ENCODE measurements around the gene STXBP5L.

DNA sequence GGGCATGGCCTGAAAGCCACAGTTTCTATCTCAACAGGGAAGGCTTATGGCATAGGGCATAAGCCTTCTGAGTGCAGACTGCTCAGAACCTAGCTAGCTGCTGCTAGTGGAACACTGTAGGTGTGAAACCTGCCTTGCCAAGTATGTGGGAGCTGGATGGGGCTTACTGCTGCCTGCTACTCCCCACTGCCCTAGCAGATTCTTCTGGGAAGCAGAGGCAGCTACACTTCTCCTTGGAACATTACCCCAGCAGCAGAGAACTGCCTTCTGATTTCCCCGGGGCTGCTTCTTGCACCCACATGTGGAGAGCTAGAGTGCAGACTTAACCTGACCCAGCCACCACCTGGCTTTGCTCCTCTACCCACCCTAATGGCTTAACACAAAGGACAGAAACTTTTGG is 422.1 kb downstream of the STXBP5L start:
- TF ChIP-seq, protein P1, sequence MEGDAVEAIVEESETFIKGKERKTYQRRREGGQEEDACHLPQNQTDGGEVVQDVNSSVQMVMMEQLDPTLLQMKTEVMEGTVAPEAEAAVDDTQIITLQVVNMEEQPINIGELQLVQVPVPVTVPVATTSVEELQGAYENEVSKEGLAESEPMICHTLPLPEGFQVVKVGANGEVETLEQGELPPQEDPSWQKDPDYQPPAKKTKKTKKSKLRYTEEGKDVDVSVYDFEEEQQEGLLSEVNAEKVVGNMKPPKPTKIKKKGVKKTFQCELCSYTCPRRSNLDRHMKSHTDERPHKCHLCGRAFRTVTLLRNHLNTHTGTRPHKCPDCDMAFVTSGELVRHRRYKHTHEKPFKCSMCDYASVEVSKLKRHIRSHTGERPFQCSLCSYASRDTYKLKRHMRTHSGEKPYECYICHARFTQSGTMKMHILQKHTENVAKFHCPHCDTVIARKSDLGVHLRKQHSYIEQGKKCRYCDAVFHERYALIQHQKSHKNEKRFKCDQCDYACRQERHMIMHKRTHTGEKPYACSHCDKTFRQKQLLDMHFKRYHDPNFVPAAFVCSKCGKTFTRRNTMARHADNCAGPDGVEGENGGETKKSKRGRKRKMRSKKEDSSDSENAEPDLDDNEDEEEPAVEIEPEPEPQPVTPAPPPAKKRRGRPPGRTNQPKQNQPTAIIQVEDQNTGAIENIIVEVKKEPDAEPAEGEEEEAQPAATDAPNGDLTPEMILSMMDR (IDR thresholded peaks at IDR 0.05; ENCODE audit: low read depth, low read length, missing input control): no peak
- TF ChIP-seq, protein P2, sequence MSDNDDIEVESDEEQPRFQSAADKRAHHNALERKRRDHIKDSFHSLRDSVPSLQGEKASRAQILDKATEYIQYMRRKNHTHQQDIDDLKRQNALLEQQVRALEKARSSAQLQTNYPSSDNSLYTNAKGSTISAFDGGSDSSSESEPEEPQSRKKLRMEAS (IDR thresholded peaks at IDR 0.05): no peak

All from liver (tissue), 2 donors.